GM23338 (cell line): ENCODE measurements around the gene LSM2. TPM values are rescaled to one million over a fixed set of nuclear protein-coding genes. Genes with fewer than 3 reads are reported as not detected.

Experiments used
- ATAC-seq: fragments of 200-7000 bp; cut with Tn5 transposase; 3 replicates; pipeline ENCODE4 v1.9.1; 2020
- DNase-seq: peaks from one replicate; pipeline ENCODE4 v3.0.0-alpha.2; 2015; ENCODE audit warnings: low spot score
- H2AFZ ChIP-seq: fragments of 200-600 bp; sonication (generic); 2 replicates; pipeline ENCODE4 v1.8.0; 2016; ENCODE audit warnings: antibody characterized with exemption, mild to moderate bottlenecking, moderate library complexity
- H3F3A ChIP-seq: fragments of 200-600 bp; sonication (generic); replicated peaks from 2 replicates; pipeline ENCODE4 v1.8.0; 2017; ENCODE audit warnings: antibody characterized with exemption, mixed run types, low read depth
- H3K27ac ChIP-seq: fragments of 200-600 bp; sonication (generic); 2 replicates; pipeline ENCODE4 v1.6.1; 2016; ENCODE audit warnings: low read depth
- H3K27me3 ChIP-seq: fragments of 200-600 bp; sonication (generic); 2 replicates; pipeline ENCODE4 v1.8.0; 2016; ENCODE audit warnings: mild to moderate bottlenecking, mixed run types, moderate library complexity; ENCODE audit not compliant: insufficient read depth
- H3K36me3 ChIP-seq: fragments of 200-600 bp; sonication (generic); 2 replicates; pipeline ENCODE4 v1.8.0; 2016; ENCODE audit warnings: mild to moderate bottlenecking; ENCODE audit not compliant: insufficient read depth
- H3K4me1 ChIP-seq: fragments of 200-600 bp; sonication (generic); 2 replicates; pipeline ENCODE4 v1.8.0; 2016; ENCODE audit warnings: mild to moderate bottlenecking, moderate library complexity; ENCODE audit not compliant: insufficient read depth
- H3K4me2 ChIP-seq: fragments of 200-600 bp; sonication (generic); 2 replicates; pipeline ENCODE4 v1.7.1; 2017; ENCODE audit warnings: mixed run types
- H3K4me3 ChIP-seq: fragments of 200-600 bp; sonication (generic); 2 replicates; pipeline ENCODE4 v1.6.1; 2016; ENCODE audit warnings: mixed run types
- H3K79me2 ChIP-seq: fragments of 200-600 bp; sonication (generic); replicated peaks from 2 replicates; pipeline ENCODE4 v1.8.0; 2017; ENCODE audit warnings: mild to moderate bottlenecking; ENCODE audit not compliant: insufficient read depth
- H3K9me2 ChIP-seq: fragments of 200-600 bp; sonication (generic); 2 replicates; pipeline ENCODE4 v1.8.0; 2017; ENCODE audit not compliant: insufficient read depth
- H4K20me1 ChIP-seq: fragments of 200-600 bp; sonication (generic); replicated peaks from 2 replicates; pipeline ENCODE4 v1.8.0; 2017; ENCODE audit warnings: mild to moderate bottlenecking; ENCODE audit not compliant: insufficient read depth
- H3K27ac Mint-ChIP-seq: 2 replicates; pipeline ENCODE4 v1.8.0; 2020; ENCODE audit warnings: inconsistent platforms, mild to moderate bottlenecking, moderate library complexity, mixed read lengths
- H3K27me3 Mint-ChIP-seq: 3 replicates; pipeline ENCODE4 v1.8.0; 2022; ENCODE audit warnings: low read depth, mild to moderate bottlenecking, moderate library complexity, mixed read lengths, inconsistent platforms; ENCODE audit not compliant: insufficient read depth, poor library complexity
- H3K36me3 Mint-ChIP-seq: 3 replicates; pipeline ENCODE4 v1.8.0; 2021; ENCODE audit warnings: low read depth, mild to moderate bottlenecking, inconsistent platforms, moderate library complexity, mixed read lengths
- H3K4me1 Mint-ChIP-seq: 3 replicates; pipeline ENCODE4 v1.8.0; 2020; ENCODE audit warnings: mild to moderate bottlenecking, inconsistent platforms, mixed read lengths
- H3K4me3 Mint-ChIP-seq: 3 replicates; pipeline ENCODE4 v1.8.0; 2021; ENCODE audit warnings: moderate library complexity, mild to moderate bottlenecking, inconsistent platforms, mixed read lengths
- H3K9me3 Mint-ChIP-seq: 3 replicates; pipeline ENCODE4 v1.8.0; 2020; ENCODE audit warnings: moderate library complexity, mild to moderate bottlenecking, inconsistent platforms, mixed read lengths
- CREB1 ChIP-seq: fragments of 250-450 bp; sonication (Bioruptor Pico); IDR thresholded peaks from 2 replicates; pipeline ENCODE4 v1.5.0; 2020; ENCODE audit warnings: low read depth, mild to moderate bottlenecking, moderate library complexity
- EZH2 ChIP-seq: fragments of 200-600 bp; sonication (generic); IDR thresholded peaks from one replicate; pipeline ENCODE4 v1.8.0; 2017; ENCODE audit warnings: antibody characterized with exemption, mild to moderate bottlenecking, low read depth; ENCODE audit not compliant: unreplicated experiment
- EZH2phosphoT487 ChIP-seq: fragments of 200-600 bp; sonication (generic); IDR thresholded peaks from one replicate; pipeline ENCODE4 v1.8.1; 2018; ENCODE audit warnings: antibody characterized with exemption; ENCODE audit not compliant: unreplicated experiment
- JUNB ChIP-seq: IDR thresholded peaks from one replicate; pipeline ENCODE4 v1.6.1; 2016; ENCODE audit warnings: antibody characterized with exemption; ENCODE audit not compliant: unreplicated experiment
- NANOG ChIP-seq: IDR thresholded peaks from 2 replicates; pipeline ENCODE4 v1.6.1; 2016; ENCODE audit warnings: antibody characterized with exemption, borderline replicate concordance
- POLR2AphosphoS5 ChIP-seq: IDR thresholded peaks from 2 replicates; pipeline ENCODE4 v1.6.1; 2016; ENCODE audit warnings: antibody characterized with exemption, low read depth
- STAT1 ChIP-seq: IDR thresholded peaks from one replicate; pipeline ENCODE4 v1.6.1; 2016; ENCODE audit warnings: antibody characterized with exemption; ENCODE audit not compliant: unreplicated experiment
- ZNF114 ChIP-seq: fragments of 250-450 bp; sonication (Bioruptor Pico); IDR thresholded peaks from 2 replicates; pipeline ENCODE4 v1.5.0; 2020; ENCODE audit warnings: mild to moderate bottlenecking, moderate library complexity
- polyA plus RNA-seq: library from polyadenylated mRNA; unstranded; fragments of >200 nt; fragmentation: Nextera tagmentation; extraction: Ambion mirVana; gene quantifications from 2 replicates; pipeline ENCODE4 v1.2.1, GENCODE V29; 2016
- total RNA-seq: library from RNA; depleted of rRNA; stranded (reverse); fragments of >200 nt; shearing (Covaris generic); gene quantifications from 2 replicates; pipeline ENCODE4 v1.2.3, GENCODE V29; 2014
- TF ChIP-seq, protein P1 (sequence below): IDR thresholded peaks from 2 replicates; pipeline ENCODE4 v1.6.1; 2016; ENCODE audit warnings: antibody characterized with exemption
- TF ChIP-seq, protein P2 (sequence below), 2 experiments: fragments of 200-600 bp in 1 of 2; sonication (generic) in 1 of 2; conservative IDR thresholded peaks; 2 replicates each; pipeline versions ENCODE4 v1.5.1 to v1.6.1; 2016 to 2017; ENCODE audit warnings: antibody characterized with exemption in 2 of 2, low read depth in 2 of 2, mild to moderate bottlenecking in 2 of 2, moderate library complexity in 1 of 2
- TF ChIP-seq, protein P3 (sequence below): IDR thresholded peaks from one replicate; pipeline ENCODE4 v1.6.1; 2018; ENCODE audit warnings: antibody characterized with exemption; ENCODE audit not compliant: unreplicated experiment

Gene LSM2
- total and polyA plus RNA-seq, 2 experiments from 2014 or later = 106 to 140 TPM

DNA sequence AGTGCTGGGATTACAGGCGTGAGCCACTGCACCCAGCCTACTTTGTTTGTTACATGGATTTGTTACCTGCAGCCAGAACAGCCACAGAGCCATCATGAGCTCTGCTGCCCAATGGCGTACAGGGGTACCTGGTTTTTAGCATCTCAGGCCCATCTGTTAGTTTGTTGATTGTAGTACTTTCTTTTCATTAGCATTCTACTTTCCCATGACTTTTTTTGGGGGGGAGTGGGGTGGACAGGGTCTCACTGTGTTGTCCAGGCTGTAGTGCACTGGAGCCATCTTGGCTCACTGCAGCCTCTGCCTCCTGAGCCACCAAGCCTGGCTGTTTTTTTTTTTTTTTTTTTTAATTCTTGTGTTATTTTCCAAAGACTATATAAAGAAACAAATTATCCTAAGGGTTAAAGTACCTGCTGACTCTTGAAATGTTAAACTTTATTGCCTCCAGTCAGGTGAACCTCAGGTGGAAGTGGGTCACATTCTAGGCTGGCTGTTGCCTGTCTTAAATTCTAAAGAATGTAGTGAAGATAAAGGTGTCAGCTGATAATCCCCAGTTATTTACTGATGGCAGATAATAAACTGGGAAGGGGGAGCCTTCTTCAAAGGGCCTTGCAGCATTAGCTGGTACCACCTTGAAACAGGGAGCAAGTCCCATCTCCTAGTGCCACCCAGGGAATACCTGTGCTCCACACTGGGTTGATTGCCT lies 40.7 kb upstream of the LSM2 start:
- Mint-ChIP-seq H3K36me3 (peaks cover 4% of the 10 kb centered on the region), H3K4me3 (no peak overlapping the region), H3K27ac (no peak overlapping the region), H3K9me3 (peaks cover 3% of the 10 kb centered on the region), H3K4me1 (no peaks in the 10 kb centered on the region), H3K27me3 (peaks cover 6% of the 10 kb centered on the region)
- H3K27ac ChIP-seq = no peak overlapping the region
- H4K20me1 ChIP-seq = no peaks in the 10 kb centered on the region
- TF ChIP-seq ZNF114 = no peak
- H3K36me3 ChIP-seq = no peaks in the 10 kb centered on the region
- H3K27me3 ChIP-seq = no peaks in the 10 kb centered on the region
- ATAC-seq = no peak
- 0 out of 2 replicates have a peak, but pooled peaks cover 3% of the 10 kb centered on the region for H3K4me1 ChIP-seq
- peaks cover 4% of the 10 kb centered on the region; the same call in 1 of the 2 replicates for H3F3A ChIP-seq
- H3K4me2 ChIP-seq = no peak overlapping the region
- DNase-seq = no peak
- H3K9me2 ChIP-seq = no peaks in the 10 kb centered on the region
- H3K4me3 ChIP-seq = no peak overlapping the region
- H2AFZ ChIP-seq = no peak overlapping the region
- no peaks in the 10 kb centered on the region for H3K79me2 ChIP-seq

DNA sequence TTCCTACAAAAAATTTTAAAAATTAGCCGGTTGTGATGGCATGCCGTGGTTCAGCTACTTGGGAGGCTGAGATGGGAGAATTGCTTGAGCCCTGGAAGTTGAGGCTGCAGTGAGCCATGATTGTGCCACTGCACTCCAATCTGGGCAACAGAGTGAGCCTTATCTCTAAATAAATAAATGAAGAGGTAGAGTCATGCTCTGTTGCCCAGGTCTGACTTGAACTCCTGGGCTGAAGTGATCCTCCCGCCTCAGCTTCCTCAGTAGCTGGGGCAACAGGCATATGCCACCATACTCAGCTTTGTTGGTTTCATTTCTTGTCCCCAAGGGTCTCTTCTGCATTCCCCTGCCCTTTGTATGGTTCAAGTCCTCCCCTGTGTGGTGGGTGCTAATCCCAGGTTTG lies 37.7 kb upstream of the LSM2 start:
- Histone ChIP-seq H3F3A (peaks cover 28% of the 10 kb centered on the region), H3K27ac (no peak overlapping the region), H2AFZ (no peak overlapping the region), H4K20me1 (peaks cover 5% of the 10 kb centered on the region; the same call in 1 of the 2 replicates), H3K4me2 (no peak overlapping the region), H3K9me2 (no peaks in the 10 kb centered on the region), H3K27me3 (no peaks in the 10 kb centered on the region), H3K79me2 (no peaks in the 10 kb centered on the region), H3K4me1 (no peaks in the 10 kb centered on the region), H3K36me3 (peaks cover 12% of the 10 kb centered on the region), H3K4me3 (no peak overlapping the region)
- H3K27me3 Mint-ChIP-seq = peaks cover 8% of the 10 kb centered on the region
- DNase-seq (no peak), ATAC-seq (no peak)
- no peak overlapping the region for H3K4me3 Mint-ChIP-seq
- H3K36me3 Mint-ChIP-seq = peaks cover 21% of the 10 kb centered on the region
- no peak overlapping the region for H3K27ac Mint-ChIP-seq
- no peaks in the 10 kb centered on the region; the same call in 2 of the 3 replicates for H3K9me3 Mint-ChIP-seq
- H3K4me1 Mint-ChIP-seq = 0 out of 3 replicates have a peak, but pooled peaks cover under 1% of the 10 kb centered on the region
- no peak for TF ChIP-seq STAT1
- TF ChIP-seq NANOG = no peak
- no peak for TF ChIP-seq ZNF114
- TF ChIP-seq, protein P1, sequence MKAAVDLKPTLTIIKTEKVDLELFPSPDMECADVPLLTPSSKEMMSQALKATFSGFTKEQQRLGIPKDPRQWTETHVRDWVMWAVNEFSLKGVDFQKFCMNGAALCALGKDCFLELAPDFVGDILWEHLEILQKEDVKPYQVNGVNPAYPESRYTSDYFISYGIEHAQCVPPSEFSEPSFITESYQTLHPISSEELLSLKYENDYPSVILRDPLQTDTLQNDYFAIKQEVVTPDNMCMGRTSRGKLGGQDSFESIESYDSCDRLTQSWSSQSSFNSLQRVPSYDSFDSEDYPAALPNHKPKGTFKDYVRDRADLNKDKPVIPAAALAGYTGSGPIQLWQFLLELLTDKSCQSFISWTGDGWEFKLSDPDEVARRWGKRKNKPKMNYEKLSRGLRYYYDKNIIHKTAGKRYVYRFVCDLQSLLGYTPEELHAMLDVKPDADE = no peak
- no peak for TF ChIP-seq EZH2phosphoT487
- TF ChIP-seq JUNB = no peak
- TF ChIP-seq, protein P2, sequence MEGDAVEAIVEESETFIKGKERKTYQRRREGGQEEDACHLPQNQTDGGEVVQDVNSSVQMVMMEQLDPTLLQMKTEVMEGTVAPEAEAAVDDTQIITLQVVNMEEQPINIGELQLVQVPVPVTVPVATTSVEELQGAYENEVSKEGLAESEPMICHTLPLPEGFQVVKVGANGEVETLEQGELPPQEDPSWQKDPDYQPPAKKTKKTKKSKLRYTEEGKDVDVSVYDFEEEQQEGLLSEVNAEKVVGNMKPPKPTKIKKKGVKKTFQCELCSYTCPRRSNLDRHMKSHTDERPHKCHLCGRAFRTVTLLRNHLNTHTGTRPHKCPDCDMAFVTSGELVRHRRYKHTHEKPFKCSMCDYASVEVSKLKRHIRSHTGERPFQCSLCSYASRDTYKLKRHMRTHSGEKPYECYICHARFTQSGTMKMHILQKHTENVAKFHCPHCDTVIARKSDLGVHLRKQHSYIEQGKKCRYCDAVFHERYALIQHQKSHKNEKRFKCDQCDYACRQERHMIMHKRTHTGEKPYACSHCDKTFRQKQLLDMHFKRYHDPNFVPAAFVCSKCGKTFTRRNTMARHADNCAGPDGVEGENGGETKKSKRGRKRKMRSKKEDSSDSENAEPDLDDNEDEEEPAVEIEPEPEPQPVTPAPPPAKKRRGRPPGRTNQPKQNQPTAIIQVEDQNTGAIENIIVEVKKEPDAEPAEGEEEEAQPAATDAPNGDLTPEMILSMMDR (conservative IDR thresholded peaks at IDR 0.05; ENCODE audit: low read depth in 2 of 2) = no peak
- no peak for TF ChIP-seq EZH2
- TF ChIP-seq, protein P3, sequence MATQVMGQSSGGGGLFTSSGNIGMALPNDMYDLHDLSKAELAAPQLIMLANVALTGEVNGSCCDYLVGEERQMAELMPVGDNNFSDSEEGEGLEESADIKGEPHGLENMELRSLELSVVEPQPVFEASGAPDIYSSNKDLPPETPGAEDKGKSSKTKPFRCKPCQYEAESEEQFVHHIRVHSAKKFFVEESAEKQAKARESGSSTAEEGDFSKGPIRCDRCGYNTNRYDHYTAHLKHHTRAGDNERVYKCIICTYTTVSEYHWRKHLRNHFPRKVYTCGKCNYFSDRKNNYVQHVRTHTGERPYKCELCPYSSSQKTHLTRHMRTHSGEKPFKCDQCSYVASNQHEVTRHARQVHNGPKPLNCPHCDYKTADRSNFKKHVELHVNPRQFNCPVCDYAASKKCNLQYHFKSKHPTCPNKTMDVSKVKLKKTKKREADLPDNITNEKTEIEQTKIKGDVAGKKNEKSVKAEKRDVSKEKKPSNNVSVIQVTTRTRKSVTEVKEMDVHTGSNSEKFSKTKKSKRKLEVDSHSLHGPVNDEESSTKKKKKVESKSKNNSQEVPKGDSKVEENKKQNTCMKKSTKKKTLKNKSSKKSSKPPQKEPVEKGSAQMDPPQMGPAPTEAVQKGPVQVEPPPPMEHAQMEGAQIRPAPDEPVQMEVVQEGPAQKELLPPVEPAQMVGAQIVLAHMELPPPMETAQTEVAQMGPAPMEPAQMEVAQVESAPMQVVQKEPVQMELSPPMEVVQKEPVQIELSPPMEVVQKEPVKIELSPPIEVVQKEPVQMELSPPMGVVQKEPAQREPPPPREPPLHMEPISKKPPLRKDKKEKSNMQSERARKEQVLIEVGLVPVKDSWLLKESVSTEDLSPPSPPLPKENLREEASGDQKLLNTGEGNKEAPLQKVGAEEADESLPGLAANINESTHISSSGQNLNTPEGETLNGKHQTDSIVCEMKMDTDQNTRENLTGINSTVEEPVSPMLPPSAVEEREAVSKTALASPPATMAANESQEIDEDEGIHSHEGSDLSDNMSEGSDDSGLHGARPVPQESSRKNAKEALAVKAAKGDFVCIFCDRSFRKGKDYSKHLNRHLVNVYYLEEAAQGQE = no peak
- TF ChIP-seq POLR2AphosphoS5 = no peak
- TF ChIP-seq CREB1 (CRISPR knock-in tag) = no peak
